ENCODE results near the gene STARD7. TPM values are rescaled to one million over a fixed set of nuclear protein-coding genes. Genes with fewer than 3 reads are reported as not detected.

STARD7 gene
- polyA plus RNA-seq, 1 donor (not counting 4 experiments of a cell fraction or from before 2014, with no cell fraction given) = 73.4 TPM

- TF ChIP-seq EZH2 (IDR thresholded peaks at IDR 0.05; ENCODE audit: low read length) (no peak), CTCF (optimal IDR thresholded peaks at IDR 0.05 in 1 of 3, IDR thresholded peaks at IDR 0.05 in 1 of 3, conservative IDR thresholded peaks at IDR 0.05 in 1 of 3; ENCODE audit: extremely low read depth in 1 of 3, insufficient read depth in 2 of 3, low read length in 3 of 3) (no peak)
- Histone ChIP-seq H4K20me1 (ENCODE audit: control insufficient read depth, extremely low read depth, insufficient read depth, low read length) (no peaks in the 10 kb centered on the region), H3K27me3 (ENCODE audit: control insufficient read depth, extremely low read depth, insufficient read depth, low read length) (no peaks in the 10 kb centered on the region), H2AFZ (ENCODE audit: control insufficient read depth, low read length) (no peak overlapping the region), H3K9me3 (ENCODE audit: control insufficient read depth, low read depth, low read length) (no peaks in the 10 kb centered on the region), H3K36me3 (ENCODE audit: control insufficient read depth in 2 of 2, extremely low read depth in 1 of 2, insufficient read depth in 2 of 2, low read length in 2 of 2) (no peaks in the 10 kb centered on the region), H3K9ac (ENCODE audit: control insufficient read depth, extremely low read depth, insufficient read depth, low read length) (no peak overlapping the region), H3K4me2 (ENCODE audit: control insufficient read depth, extremely low read depth, insufficient read depth, low read depth, low read length) (peak overlapping the region; percentile 1), H3K9me1 (ENCODE audit: control insufficient read depth, extremely low read depth, insufficient read depth, low read length) (peaks cover 2% of the 10 kb centered on the region), H3K4me1 (ENCODE audit: control insufficient read depth, extremely low read depth, insufficient read depth, low read length) (peaks cover 28% of the 10 kb centered on the region), H3K79me2 (ENCODE audit: control insufficient read depth, insufficient read depth, low read length) (no peaks in the 10 kb centered on the region), H3K27ac (ENCODE audit: control insufficient read depth, insufficient read depth, low read length) (no peak overlapping the region), H3K4me3 (ENCODE audit: control insufficient read depth in 2 of 3, extremely low read depth in 1 of 3, insufficient read depth in 2 of 3, low read depth in 1 of 3, low read length in 3 of 3) (no peak overlapping the region)
- dilution Hi-C loops (cut with MboI; ENCODE audit: extremely low pct_ligation_motif_present, low sequenced_read_pairs) = no loop called here
- FAIRE-seq (no peak), DNase-seq (ENCODE audit: low read depth, low spot score) (no peak)
These were observed 31.9 kb upstream of the STARD7 start for GRCh38 chr2:96240341-96241038.

DNA sequence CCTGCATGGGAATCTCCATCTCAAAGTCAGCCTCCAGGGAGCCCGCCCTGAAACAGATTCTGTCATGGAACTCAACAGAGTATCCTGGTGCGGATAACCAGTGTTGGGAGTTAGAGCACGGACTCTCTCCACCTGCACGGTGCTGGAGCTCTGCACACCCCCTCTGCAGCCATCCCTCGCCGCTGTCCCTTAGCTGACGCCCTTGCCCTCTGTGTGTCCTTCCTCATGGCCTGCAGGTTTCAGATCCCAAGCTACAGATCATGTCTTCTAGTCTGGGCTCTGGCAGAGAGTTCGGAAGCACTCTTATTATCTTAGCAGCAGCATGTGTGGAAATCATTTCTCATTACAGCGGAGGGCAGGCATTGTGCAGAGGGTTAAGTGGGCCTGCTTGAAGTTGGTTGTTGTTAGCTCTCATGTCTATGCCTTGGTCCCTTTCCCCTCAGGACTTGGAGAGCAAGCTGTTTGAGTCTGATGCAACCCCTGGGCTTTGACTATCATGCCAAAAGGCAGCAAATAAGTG is 31.2 kb upstream of the STARD7 start:
- Histone ChIP-seq H2AFZ (ENCODE audit: control insufficient read depth, low read length) (no peak overlapping the region), H3K9me1 (ENCODE audit: control insufficient read depth, extremely low read depth, insufficient read depth, low read length) (peaks cover 2% of the 10 kb centered on the region), H3K27ac (ENCODE audit: control insufficient read depth, insufficient read depth, low read length) (no peak overlapping the region), H3K36me3 (ENCODE audit: control insufficient read depth in 2 of 2, extremely low read depth in 1 of 2, insufficient read depth in 2 of 2, low read length in 2 of 2) (no peaks in the 10 kb centered on the region), H3K9ac (ENCODE audit: control insufficient read depth, extremely low read depth, insufficient read depth, low read length) (no peak overlapping the region), H4K20me1 (ENCODE audit: control insufficient read depth, extremely low read depth, insufficient read depth, low read length) (no peaks in the 10 kb centered on the region), H3K27me3 (ENCODE audit: control insufficient read depth, extremely low read depth, insufficient read depth, low read length) (no peaks in the 10 kb centered on the region), H3K4me1 (ENCODE audit: control insufficient read depth, extremely low read depth, insufficient read depth, low read length) (peaks cover 28% of the 10 kb centered on the region), H3K4me2 (ENCODE audit: control insufficient read depth, extremely low read depth, insufficient read depth, low read depth, low read length) (no peak overlapping the region), H3K4me3 (ENCODE audit: control insufficient read depth in 2 of 3, extremely low read depth in 1 of 3, insufficient read depth in 2 of 3, low read depth in 1 of 3, low read length in 3 of 3) (no peak overlapping the region), H3K79me2 (ENCODE audit: control insufficient read depth, insufficient read depth, low read length) (no peaks in the 10 kb centered on the region), H3K9me3 (ENCODE audit: control insufficient read depth, low read depth, low read length) (no peaks in the 10 kb centered on the region)
- no peak for TF ChIP-seq EZH2 (IDR thresholded peaks at IDR 0.05; ENCODE audit: low read length)
- no peak for TF ChIP-seq CTCF (optimal IDR thresholded peaks at IDR 0.05 in 1 of 3, IDR thresholded peaks at IDR 0.05 in 1 of 3, conservative IDR thresholded peaks at IDR 0.05 in 1 of 3; ENCODE audit: extremely low read depth in 1 of 3, insufficient read depth in 2 of 3, low read length in 3 of 3)
- FAIRE-seq = no peak
- DNase-seq (ENCODE audit: low read depth, low spot score) = no peak
- dilution Hi-C loops (cut with MboI; ENCODE audit: extremely low pct_ligation_motif_present, low sequenced_read_pairs) = no loop called here
